Suppressor macrophage (primary cell): Measurements from ENCODE around the gene SLC17A8.
"Not testable (repeated sequence)": the region's sequence is repeated elsewhere in the genome, so short reads cannot be mapped to it uniquely, and the experiment has no call there.

Experiments used
- DNase-seq, 4 experiments: peaks; one replicate each; pipeline ENCODE4 v3.0.0-alpha.2; 2020 to 2022
- total RNA-seq, 17 experiments: gene quantifications; one replicate each; lab custom pipeline; 2026; ENCODE audit warnings: mixed read lengths in 6 of 17, inconsistent platforms in 3 of 17; lab: John Stamatoyannopoulos, UW

Gene SLC17A8
- 0 to 2.8 (median 0) reads per million in 17 experiments for total RNA-seq

DNA sequence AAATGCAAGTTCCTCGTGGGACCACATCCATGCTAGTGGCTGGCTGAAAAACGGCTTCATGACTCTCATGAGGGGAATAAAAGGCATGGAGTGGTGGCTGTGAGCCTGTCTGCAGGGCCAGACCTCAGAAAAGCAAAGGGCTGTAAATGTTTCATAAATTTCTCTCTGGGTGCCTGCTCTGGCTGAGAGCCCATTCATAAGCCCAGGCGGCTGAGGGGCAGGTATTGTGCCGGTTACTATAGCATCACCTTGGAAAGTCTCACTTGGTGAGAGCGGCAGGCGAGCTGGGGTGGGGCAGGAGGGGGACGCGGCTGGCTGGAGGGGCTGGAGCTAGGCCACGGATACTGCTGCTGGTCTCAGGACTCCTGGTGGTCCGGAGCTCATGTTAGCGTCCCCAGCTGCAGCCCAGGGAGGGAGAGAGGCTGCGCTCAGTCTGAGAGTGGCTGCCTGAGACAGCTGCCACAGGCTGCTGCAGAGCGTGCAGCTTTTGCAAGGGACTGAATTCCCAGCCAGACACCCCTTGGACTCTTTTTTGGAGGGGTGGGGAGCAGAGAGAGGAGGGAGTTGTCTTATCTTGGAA is at the start of gene SLC17A8:
SLC17A8 (plus strand) TSS at position 431 of the 580 bp plus-strand sequence. CDS start 318 bp downstream, outside the sequence.
- DNase-seq = no peak

DNA sequence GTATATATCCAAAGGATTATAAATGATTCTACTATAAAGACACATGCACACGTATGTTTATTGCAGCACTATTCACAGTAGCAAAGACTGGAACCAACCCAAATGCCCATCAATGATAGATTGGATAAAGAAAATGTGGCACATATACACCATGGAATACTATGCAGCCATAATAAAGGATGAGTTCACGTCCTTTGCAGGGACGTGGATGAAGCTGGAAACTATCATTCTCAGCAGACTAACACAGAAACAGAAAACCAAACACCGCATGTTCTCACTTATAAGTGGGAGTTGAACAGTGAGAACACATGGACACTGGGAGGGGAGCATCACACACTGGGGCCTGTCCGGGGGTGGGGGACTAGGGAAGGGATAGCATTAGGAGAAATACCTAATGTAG is 48.7 kb upstream of the SLC17A8 start:
- DNase-seq = not testable (repeated sequence)

DNA sequence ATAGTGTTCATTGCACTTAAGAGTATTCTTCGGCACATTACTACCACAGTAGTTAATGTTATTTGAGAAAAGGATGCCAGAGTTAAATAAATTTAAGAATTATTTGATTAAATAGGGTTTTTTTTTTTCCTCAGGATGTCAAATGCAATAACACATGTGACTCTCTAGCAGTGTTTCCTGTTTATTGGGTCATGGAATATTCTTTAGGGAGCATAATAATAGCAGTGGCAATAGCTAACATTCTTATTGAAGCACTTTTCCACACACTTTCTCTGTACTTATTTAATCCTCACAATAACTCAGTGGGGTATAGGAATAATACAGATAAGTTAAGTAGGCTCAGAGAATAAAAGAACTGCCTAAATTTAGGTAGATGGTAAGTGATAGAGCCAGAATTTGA is 45.6 kb upstream of the SLC17A8 start:
- DNase-seq = no peak

DNA sequence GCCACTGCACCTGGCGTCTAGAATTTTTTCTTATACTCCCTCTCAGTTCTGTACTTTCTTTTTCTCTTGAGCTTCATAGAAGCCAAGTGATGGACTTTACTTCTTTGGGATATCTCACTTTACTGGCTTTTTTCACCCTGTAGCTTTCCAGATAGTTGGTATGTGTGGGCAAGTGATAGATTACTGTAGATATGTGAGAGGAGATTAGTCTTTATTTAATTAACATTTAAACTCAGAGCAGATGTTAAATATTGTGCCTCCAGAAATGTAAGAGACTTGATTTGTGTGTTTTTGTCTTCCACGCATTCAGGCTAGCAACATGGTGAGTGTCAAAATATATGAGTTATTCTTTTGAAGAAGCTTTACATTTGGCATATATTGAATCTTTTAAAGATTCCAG is 39.5 kb upstream of the SLC17A8 start:
- DNase-seq = no peak

DNA sequence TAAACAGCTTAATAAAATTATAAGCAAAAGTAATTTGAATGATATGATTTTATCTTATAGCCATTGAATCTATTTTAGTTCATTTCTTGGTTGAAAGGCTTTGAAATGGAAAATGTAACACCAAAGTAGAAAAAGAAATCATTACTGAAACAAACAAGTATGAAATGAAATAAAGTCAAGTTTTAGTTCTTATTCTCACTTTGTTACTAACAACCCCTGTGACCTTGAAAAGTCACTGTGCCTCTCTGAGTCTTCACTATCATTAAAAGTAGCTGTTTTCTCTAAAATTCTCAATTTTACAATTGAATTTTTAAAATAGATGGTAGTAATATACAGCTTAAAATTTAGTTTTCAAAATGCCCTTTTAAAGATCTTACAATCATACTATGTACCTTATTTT is 32.4 kb upstream of the SLC17A8 start:
- no peak for DNase-seq

DNA sequence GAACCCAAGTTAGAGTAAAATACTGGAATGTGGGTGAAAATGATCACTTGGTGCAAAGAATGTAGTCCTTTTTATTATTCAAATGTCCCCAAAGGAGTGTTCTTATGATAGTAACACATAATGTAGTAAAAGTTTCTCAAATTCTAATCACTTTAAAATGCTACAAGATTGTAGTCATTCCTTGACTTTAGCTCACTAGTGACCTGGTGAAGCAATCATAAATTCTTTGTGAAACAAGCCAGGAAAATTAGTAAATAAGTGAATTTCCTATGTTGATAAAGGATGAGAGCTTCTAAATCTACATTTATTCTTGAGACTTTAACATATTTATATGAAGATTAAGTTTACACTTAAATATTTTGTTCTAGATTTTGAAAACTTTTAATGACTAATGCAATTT is 30.7 kb upstream of the SLC17A8 start:
- DNase-seq = no peak

DNA sequence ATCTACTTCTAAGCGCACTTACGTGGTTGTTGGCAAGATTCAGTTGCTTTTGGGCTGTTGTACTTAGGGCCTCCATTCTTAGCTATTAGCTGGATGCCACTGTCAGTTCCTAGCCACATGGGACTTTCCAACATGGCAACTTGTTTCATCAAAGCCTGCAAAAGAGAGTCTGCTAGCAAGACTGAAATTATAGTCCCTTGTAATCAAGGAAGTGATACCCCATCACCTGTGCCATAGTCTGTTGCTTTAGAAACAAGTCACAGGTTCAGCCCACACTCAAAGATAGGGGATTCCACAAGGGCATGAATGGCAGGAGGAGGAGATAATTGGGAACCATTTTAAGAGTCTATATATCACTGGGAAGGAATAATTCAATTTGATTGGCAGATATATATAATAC is 27.1 kb upstream of the SLC17A8 start:
- DNase-seq = no peak

DNA sequence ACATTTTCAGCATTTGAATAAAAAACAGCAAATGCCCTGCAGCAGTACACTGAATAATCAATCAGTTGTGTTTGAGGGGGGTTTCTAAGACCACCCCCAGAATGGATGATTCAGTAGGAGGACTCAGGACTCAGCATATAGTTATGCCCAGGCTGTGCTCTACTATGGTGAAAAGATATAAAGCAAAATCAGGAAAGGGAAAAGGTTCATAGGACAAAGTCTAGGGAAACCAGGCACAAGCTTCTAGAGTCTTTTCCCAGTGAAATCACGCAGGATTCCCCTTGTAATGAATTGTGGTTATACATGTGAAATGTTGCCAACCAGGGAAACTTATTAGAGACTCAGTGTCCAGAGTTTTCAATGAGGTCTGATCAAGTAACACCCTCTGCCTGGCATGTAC is 25.0 kb upstream of the SLC17A8 start:
- DNase-seq = no peak

DNA sequence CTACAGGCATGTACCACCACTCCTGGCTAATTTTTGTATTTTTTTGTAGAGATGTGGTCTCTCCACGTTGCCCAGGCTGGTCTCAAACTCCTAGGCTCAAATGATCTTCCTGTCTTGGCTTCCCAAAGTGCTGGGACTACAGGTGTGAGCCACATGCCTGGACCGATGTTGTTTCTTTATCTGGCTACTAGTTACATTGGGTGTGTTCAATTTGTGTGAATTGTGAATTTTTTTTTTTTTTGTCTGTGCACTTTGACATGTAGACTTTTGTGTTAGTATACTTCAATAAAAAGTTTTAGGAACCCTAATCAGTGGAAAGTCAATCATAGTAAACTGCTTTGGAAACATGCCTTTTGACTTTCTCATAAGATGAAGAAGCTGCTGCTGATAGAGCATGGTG is 24.0 kb upstream of the SLC17A8 start:
- DNase-seq = no peak

DNA sequence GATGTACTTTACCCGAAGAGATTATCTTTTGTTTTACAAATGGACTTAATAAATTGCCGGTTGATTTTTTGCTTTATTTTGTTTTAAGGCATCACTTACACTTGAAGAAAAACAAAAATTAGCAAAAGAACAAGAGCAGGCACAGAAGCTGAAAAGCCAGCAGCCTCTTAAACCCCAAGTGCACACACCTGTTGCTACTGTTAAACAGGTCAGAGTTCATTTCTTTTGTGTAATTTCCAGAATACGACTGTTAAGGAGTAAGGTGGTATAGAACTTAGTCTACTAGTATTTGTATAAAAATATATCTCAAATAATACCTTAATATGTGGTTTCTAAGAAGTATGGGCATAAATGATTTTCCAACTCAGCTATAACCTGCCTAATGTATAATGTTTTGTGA is 19.6 kb upstream of the SLC17A8 start:
- DNase-seq = no peak

DNA sequence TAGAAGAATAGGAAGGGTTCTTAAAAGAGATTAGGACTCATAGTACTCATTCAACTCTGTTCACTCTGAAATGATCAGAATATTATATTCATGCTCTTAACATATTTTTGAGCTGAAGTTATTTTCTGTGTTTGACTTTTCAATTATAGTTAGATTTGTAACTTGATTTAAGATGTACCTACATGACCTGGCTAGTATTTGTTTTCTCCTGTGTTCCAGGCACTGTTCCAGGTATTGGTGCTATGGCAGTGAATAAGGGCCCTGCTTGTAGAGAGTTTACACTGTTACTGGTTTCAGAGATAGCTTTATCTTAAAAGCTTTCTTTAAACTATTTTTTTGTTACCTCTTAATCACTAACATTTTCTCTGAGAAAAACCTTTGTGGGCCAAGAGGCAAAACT is 19.1 kb upstream of the SLC17A8 start:
- DNase-seq = no peak

DNA sequence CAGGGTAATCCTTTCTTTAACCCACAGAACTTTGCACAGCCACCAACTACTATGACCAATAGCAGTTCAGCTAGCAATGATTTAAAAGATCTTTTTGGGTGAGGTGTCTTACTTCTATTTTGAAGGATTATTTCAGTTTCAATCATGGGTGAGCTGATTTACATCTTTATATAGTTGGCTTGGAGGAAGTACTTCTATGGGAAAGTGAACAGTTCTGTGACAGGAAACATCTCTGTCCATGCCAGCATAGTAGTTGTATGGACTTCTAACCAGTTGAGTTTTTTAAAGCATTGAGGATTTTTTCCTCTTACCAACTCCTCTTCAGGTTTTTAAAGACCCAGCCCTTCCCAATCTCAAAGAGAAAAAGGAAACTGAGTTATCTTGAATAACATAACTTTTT is 17.8 kb upstream of the SLC17A8 start:
- no peak for DNase-seq

DNA sequence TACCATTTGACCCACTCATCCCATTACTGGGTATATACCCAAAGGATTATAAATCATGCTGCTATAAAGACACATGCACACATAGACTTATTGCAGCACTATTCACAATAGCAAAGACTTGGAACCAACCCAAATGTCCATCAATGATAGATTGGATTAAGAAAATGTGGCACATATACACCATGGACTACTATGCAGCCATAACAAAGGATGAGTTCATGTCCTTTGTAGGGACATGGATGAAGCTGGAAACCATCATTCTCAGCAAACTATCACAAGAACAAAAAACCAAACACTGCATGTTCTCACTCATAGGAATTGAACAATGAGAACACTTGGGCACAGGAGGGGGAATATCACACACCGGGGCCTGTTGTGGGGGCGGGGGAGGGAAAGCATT is 14.0 kb upstream of the SLC17A8 start:
- DNase-seq = not testable (repeated sequence)

DNA sequence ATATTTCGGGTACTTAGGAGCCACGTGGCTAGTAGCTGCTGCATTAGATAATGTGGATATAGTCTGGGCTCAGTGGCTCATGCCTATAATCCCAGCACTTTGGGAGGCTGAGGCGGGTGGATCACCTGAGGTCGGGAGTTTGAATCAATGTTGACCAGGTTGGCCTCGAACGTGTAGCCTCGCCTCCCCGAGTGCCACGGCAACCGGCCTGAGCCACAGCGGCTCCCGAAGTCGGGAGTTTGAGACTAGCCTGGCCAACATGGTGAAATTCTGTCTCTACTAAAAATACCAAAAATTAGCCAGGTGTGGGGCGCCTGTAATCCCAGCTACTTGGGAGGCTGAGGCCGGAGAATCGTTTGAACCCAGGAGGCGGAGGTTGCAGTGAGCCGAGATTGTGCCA is 12.5 kb upstream of the SLC17A8 start:
- not testable (repeated sequence) for DNase-seq

DNA sequence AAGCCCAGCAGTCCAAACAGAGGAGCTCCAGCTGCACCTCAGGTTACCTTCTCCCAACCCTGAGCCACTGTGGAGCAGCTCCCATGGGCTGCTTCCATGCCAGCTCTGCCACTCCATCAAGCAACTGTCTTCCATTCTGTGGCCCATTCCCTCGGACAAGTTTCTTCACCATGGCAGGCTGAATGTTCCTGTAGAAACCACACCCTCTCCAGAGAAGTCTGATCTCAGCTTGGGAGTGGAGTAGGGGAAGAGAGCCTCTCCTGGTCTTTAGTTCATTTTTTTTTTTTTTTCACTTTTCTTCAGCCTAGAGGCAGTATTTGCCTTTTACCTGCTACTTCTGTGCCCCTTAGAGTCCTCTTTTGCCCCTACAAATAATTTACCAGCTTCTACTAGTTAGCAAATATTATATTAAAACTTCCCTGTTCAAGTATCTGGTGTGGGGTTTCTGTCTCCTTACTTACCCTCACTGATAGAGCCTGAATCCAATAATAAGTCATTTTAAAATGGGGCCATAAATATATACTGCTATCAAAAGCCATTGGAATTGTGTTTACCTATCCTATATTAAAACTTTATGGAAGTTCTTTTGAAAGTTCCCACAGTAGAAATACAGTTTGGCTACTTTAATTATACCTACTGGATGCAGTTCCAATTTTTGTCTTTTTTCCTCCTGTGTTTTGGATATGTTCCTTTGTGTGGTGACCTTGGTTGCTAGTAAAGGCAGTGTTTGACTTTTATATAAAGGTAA is 11.7 kb upstream of the SLC17A8 start:
- no peak for DNase-seq

DNA sequence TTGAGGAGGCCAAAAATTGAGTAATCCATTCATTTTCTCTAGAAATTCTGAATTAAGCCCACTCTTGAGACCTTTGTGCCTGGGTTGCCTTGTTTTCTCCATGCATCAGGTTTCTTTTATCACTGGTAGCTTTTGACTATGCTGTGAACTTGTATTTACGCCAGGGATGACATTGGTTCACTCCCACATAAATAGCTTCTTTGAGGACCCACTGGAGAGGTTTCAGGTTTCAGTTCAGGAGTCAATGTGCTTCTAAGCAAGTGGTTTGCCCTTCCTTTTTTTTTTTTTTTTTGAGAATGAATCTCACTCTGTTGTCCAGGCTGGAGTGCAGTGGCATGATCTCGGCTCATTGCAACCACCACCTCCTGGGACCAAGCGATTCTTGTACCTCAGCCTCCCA is 10.2 kb upstream of the SLC17A8 start:
- DNase-seq = no peak

DNA sequence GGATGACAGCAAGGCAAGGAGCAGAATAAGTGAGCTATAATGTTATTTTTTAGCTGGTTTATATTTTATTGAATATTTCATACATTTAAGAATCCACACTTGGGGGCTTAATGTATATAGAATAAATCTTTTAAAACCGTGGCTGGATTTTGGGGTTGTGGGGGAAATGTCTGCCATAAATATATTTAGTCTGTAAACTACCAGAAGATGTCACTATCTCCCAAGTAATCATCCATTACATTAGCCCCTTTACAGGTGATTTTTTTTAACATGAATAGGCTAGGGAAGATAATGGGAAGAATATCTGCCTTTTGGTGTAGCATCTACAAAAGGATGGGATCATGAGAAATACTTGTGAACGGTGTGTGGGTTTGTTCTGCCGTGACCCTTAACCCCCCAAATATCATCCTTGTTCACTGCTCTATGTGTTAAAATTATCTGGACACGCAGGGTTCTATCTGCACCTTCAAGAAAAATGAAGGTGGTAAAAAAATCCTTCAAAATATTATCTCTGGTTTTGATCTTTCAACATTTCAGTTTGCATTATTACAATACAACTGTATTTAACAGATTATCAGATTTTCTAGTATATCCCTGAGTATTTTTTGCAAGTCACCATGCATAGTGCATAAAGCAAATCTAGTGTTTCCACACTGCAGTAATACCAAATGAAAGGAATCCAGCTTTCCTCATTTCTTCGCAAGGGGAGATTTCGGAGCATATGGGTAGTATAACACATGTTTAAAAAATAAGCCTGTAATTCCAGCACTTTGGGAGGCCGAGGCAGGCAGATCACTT is 8.0 kb upstream of the SLC17A8 start:
- peak in 2 of 4 experiments; percentile 25 to 33 for DNase-seq

DNA sequence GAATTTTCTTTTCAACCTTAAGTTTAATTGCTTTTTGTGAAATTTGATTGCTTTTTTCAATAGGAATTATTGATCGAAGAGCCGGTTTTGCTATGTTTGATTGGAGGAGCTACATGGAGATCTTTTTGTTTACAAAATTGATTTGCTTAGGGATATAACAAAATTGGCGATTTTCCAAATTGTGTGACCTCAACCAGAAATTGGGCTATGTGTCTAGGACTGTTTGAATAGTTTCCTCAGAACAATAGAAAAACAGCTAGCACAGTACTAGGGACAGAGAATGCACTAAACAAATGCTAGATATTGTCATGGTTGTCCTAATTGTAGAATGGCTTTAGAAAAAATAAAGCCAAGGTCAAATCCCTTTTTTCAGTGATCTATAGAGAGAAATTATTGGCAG is 2.4 kb downstream of the SLC17A8 start:
- DNase-seq = no peak

DNA sequence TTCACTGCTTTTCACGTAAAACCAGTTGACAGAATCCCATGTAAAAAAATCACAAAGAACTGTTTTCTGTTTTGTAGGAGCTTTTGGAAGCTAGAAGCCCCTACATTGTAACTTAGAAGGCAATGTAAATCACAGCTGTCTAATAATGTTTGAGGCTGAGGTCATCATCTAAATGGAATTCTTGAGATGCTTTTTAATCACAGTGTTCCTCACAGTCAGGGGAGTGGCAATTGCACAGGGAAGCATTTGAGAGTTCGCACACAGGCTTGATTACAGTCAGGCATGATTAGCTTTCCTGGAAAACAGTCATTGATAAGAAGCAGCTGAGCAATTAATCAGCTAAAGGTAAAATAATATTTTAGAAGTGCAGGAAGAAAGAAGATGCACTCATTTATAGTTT is 2.9 kb downstream of the SLC17A8 start:
- no peak for DNase-seq

DNA sequence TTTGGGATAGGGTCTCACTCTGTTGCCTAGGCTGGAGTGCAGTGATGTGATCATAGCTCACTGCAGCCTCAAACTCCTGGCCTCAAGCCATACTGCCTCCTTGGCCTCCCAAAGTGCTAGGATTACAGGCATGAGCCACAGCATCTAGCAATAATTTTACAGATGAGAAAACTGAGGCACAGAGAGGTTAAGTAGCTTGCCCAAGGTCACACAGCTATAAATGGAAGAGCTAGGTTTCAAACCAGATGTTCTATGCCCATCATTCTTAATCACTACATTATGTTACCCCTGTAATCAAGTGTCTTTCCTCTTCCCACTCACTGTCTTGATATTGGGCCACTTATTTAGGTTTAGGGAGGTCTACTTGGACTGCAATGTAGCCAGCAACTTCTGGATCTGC is 3.6 kb downstream of the SLC17A8 start:
- no peak for DNase-seq

DNA sequence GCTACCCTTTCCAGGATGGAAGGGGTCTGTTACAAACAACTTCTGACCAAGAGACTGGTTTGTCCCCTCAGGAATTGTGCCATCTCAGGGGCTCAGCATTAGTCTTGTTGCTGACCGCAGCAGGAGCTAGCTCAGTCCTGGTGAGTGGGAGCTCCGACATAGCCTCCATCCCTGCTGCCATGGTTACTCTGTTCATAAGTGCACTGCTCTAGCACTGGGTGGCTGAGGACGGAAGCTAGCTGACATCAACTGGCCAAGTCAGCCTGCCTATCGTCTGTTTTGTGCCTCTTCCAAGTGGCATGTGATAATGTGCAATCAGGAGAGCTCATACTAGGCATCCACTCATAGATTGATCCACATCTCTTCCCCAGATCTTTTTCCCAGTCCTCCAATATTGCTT is 7.5 kb downstream of the SLC17A8 start:
- no peak for DNase-seq

DNA sequence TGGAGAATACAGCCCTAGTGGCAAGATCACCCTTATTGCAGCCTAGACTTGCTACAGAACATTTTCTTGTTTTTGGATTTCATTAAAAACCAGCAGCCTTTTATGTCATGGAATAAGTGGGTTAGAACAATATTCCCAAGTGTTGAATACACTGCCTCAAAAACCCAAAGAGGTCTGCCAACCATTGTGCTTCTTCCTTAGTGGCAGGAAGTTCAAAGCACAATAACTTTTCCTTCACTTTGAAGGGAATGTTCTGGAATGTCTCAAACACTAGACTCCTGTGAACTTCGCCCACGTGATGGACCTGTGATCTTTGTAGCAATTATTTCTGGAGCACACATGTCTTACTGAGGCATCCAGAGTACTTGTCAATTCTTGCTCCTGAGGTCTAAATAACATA is 8.5 kb downstream of the SLC17A8 start:
- DNase-seq = no peak

DNA sequence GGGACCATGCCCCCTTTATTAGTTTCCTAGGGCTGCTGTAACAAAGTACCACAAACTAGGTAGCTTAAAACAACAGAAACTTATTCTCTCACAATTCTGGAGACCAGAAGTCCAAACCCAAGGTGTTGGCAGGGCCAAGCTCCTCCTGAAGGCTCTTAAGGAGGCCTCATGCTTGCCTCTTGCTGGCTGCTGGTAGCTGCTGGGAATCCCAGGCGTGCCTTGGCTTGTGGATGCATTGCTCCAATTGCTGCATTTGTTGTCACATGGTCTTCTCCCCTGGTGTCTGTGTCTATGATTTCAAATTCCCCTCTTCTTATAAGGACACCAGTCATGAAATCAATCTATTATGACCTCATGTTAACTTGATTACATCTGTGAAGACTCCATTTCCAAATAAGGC is 11.2 kb downstream of the SLC17A8 start:
- no peak for DNase-seq

DNA sequence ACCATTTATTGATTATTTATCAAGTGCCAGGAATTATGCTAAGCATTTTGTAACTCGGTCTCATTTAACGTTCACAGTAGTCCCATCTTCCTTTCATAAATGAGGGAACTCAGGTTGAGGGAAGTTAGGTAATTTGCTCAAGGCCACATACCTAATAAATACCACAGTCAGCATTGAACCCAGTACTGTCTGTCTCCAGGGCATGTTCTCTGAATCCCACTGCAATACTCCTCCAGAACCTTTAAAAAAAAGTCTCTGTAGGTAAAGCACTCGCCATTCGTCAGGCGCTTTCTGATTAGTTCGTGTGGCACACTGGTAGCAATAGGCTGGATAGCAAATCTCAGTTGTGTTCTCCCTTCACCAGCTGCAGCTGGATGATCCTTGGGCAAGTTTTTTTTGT is 14.3 kb downstream of the SLC17A8 start:
- DNase-seq = no peak
